HEK293 (cell line): ENCODE results near the gene DOK5.

ENCODE experiments used
- HOXA7 ChIP-seq: sonication (generic); formaldehyde crosslinking; IDR thresholded peaks from 2 replicates; pipeline ENCODE4 v1.8.1; 2022; ENCODE audit warnings: missing genetic modification reagents, borderline replicate concordance
- REST ChIP-seq: fragments of 450-650 bp; formaldehyde crosslinking; IDR thresholded peaks from 2 replicates; pipeline ENCODE4 v1.5.1; 2016; ENCODE audit warnings: missing biosample characterization, missing genetic modification characterization
- ZBTB17 ChIP-seq: fragments of 450-650 bp; formaldehyde crosslinking; IDR thresholded peaks from 2 replicates; pipeline ENCODE4 v1.5.1; 2016; ENCODE audit warnings: missing biosample characterization, missing genetic modification characterization
- ZNF280D ChIP-seq: fragments of 450-650 bp; formaldehyde crosslinking; IDR thresholded peaks from 2 replicates; pipeline ENCODE4 v1.5.1; 2016; ENCODE audit warnings: missing biosample characterization, missing genetic modification characterization
- ZNF560 ChIP-seq: fragments of 450-650 bp; formaldehyde crosslinking; IDR thresholded peaks from 2 replicates; pipeline ENCODE4 v1.5.1; 2017; ENCODE audit warnings: missing biosample characterization, missing genetic modification characterization, borderline replicate concordance
- ZSCAN5A ChIP-seq: fragments of 450-650 bp; formaldehyde crosslinking; IDR thresholded peaks from 2 replicates; pipeline ENCODE4 v1.5.1; 2016; ENCODE audit warnings: missing biosample characterization, missing genetic modification characterization

- TF ChIP-seq ZNF560 (tag by site-specific recombination) (no peak), REST (tag by site-specific recombination) (no peak), HOXA7 (CRISPR knock-in tag) (no peak), ZNF280D (tag by site-specific recombination) (no peak), ZBTB17 (no peak), ZSCAN5A (tag by site-specific recombination) (no peak)
Measured at GRCh38 chr20:54630582-54630981, 155.2 kb downstream of the DOK5 start.
